ENCODE results near the gene EEIG1. TPM values are rescaled to one million over a fixed set of nuclear protein-coding genes. Genes with fewer than 3 reads are reported as not detected.

The EEIG1 gene
- total and polyA plus RNA-seq, 4 experiments from 2014 or later: 95.4 to 550 (median 361) TPM

GRCh38 chr9:127941062-127941960 is 39.5 kb downstream of the EEIG1 start:
- peaks cover 36% of the 10 kb centered on the region for H3K4me1 ChIP-seq (ENCODE audit: insufficient read depth, low read length)
- H3K27ac ChIP-seq (ENCODE audit: low read depth, low read length): no peak overlapping the region
- DNase-seq: peak in 1 of 5 donors; percentile 21
- H3K36me3 ChIP-seq (ENCODE audit: insufficient read depth, low read length): peaks cover 58% of the 10 kb centered on the region
- H3K27me3 Mint-ChIP-seq: no peaks in the 10 kb centered on the region
- no peak overlapping the region for H3K4me3 Mint-ChIP-seq
- ChIA-PET POLR2A (ENCODE audit: partially characterized antibody) (interaction anchor here (0.9 to 16.4 kb wide), 8 partner anchors 12 to 146 kb away, joined by 3 to 250 read pairs (median 16); partner anchors contain the start of gene EEIG1), CTCF (ENCODE audit: partially characterized antibody) (interaction anchor here (0.7 to 11.2 kb wide), 15 partner anchors 9 to 183 kb away, joined by 3 to 216 read pairs (median 4); partner anchors contain the start of genes EEIG1, PIP5KL1 and SLC25A25)
- H3K4me3 ChIP-seq (ENCODE audit: low read length in 2 of 2): no peak overlapping the region
- no peaks in the 10 kb centered on the region for H3K27me3 ChIP-seq (ENCODE audit: insufficient read depth, low read length)
- intact Hi-C loops (cut with micrococcal nuclease): no loop called here
- peaks cover 34 to 64% of the 10 kb centered on the region in 2 donors for H3K36me3 Mint-ChIP-seq
- peak overlapping the region in 3 of 7 donors; percentile 47 to 90 (median 84) for H3K27ac Mint-ChIP-seq
- H3K9me3 ChIP-seq (ENCODE audit: control insufficient read depth in 1 of 2, low read length in 2 of 2): no peaks in the 10 kb centered on the region
- H3K9me3 Mint-ChIP-seq: peaks cover 0 to 8% (median 0%) of the 10 kb centered on the region in 8 donors
- H3K4me1 Mint-ChIP-seq: peaks cover 24 to 58% (median 36%) of the 10 kb centered on the region in 4 donors

- Mint-ChIP-seq H3K9me3 (peaks cover 0 to 8% (median 0%) of the 10 kb centered on the region in 8 donors), H3K4me1 (peaks cover 29 to 58% (median 43%) of the 10 kb centered on the region in 4 donors), H3K4me3 (peak overlapping the region in 1 of 8 donors; percentile 0), H3K27ac (peak overlapping the region; percentile 9 to 90 (median 38)), H3K36me3 (peaks cover 38 to 59% of the 10 kb centered on the region in 2 donors), H3K27me3 (no peaks in the 10 kb centered on the region)
- peaks cover 43% of the 10 kb centered on the region for H3K4me1 ChIP-seq (ENCODE audit: insufficient read depth, low read length)
- H3K9me3 ChIP-seq (ENCODE audit: control insufficient read depth in 1 of 2, low read length in 2 of 2): no peaks in the 10 kb centered on the region
- no peak for DNase-seq
- H3K4me3 ChIP-seq (ENCODE audit: low read length in 2 of 2): no peak overlapping the region
- peaks cover 51% of the 10 kb centered on the region for H3K36me3 ChIP-seq (ENCODE audit: insufficient read depth, low read length)
- no peaks in the 10 kb centered on the region for H3K27me3 ChIP-seq (ENCODE audit: insufficient read depth, low read length)
- POLR2A ChIA-PET (ENCODE audit: partially characterized antibody): interaction anchor here (2.1 to 16.4 kb wide), 5 partner anchors 13 to 127 kb away, joined by 9 to 250 read pairs (median 39); partner anchors contain the start of genes EEIG1, NAIF1 and SLC25A25
- intact Hi-C loops (cut with micrococcal nuclease): no loop called here
- H3K27ac ChIP-seq (ENCODE audit: low read depth, low read length): no peak overlapping the region
- CTCF ChIA-PET (ENCODE audit: partially characterized antibody): interaction anchor here (0.8 to 11.2 kb wide), 6 partner anchors 8 to 95 kb away, joined by 3 to 216 read pairs (median 24); no protein-coding TSS in a partner anchor
These were observed 40.2 kb downstream of the EEIG1 start for GRCh38 chr9:127940593-127940992.

DNA sequence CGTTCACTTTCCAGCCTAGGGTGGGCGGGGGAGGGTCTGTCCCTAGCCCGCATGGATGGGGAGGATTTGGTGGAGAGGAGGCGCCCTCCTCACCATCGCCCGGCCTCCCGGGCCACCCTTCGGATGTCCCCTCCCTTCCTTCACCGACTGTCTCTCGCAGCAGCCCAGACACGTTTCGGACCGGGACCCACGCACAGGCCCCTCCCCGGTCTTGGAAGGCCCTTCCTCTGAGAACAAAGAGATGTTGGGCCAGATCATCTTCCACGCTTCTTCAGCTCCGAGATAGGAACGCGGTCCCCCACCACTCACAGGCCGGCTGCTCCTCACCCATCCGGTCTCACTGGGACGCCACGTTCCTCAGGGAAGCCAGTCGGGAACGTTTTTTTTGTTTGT is 42.5 kb downstream of the EEIG1 start:
- Mint-ChIP-seq H3K4me1 (peaks cover 24 to 52% (median 41%) of the 10 kb centered on the region in 4 donors), H3K4me3 (peak overlapping the region; percentile 24 to 88 (median 53)), H3K27ac (peak overlapping the region; percentile 57 to 90 (median 83)), H3K9me3 (peaks cover 0 to 9% (median 0%) of the 10 kb centered on the region in 8 donors), H3K36me3 (peaks cover 23 to 42% of the 10 kb centered on the region in 2 donors), H3K27me3 (no peaks in the 10 kb centered on the region)
- intact Hi-C loops (cut with micrococcal nuclease): loop anchor here (5.0 kb wide), 1 partner anchor 34 kb away; no protein-coding TSS in a partner anchor
- peak overlapping the region in 1 of 2 donors; percentile 36 for H3K4me3 ChIP-seq (ENCODE audit: low read length in 2 of 2)
- peak overlapping the region; percentile 75 for H3K27ac ChIP-seq (ENCODE audit: low read depth, low read length)
- H3K36me3 ChIP-seq (ENCODE audit: insufficient read depth, low read length): peaks cover 29% of the 10 kb centered on the region
- H3K4me1 ChIP-seq (ENCODE audit: insufficient read depth, low read length): peaks cover 41% of the 10 kb centered on the region
- H3K27me3 ChIP-seq (ENCODE audit: insufficient read depth, low read length): no peaks in the 10 kb centered on the region
- DNase-seq: peak in 1 of 5 donors; percentile 44
- ChIA-PET POLR2A (ENCODE audit: partially characterized antibody) (interaction anchor here (1.2 to 16.4 kb wide), 6 partner anchors 10 to 94 kb away, joined by 3 to 250 read pairs (median 17); partner anchors contain the start of gene EEIG1), CTCF (ENCODE audit: partially characterized antibody) (interaction anchor here (1.4 to 11.2 kb wide), 3 partner anchors 17 to 98 kb away, joined by 3 to 216 read pairs (median 109); no protein-coding TSS in a partner anchor)
- H3K9me3 ChIP-seq (ENCODE audit: control insufficient read depth in 1 of 2, low read length in 2 of 2): no peaks in the 10 kb centered on the region

DNA sequence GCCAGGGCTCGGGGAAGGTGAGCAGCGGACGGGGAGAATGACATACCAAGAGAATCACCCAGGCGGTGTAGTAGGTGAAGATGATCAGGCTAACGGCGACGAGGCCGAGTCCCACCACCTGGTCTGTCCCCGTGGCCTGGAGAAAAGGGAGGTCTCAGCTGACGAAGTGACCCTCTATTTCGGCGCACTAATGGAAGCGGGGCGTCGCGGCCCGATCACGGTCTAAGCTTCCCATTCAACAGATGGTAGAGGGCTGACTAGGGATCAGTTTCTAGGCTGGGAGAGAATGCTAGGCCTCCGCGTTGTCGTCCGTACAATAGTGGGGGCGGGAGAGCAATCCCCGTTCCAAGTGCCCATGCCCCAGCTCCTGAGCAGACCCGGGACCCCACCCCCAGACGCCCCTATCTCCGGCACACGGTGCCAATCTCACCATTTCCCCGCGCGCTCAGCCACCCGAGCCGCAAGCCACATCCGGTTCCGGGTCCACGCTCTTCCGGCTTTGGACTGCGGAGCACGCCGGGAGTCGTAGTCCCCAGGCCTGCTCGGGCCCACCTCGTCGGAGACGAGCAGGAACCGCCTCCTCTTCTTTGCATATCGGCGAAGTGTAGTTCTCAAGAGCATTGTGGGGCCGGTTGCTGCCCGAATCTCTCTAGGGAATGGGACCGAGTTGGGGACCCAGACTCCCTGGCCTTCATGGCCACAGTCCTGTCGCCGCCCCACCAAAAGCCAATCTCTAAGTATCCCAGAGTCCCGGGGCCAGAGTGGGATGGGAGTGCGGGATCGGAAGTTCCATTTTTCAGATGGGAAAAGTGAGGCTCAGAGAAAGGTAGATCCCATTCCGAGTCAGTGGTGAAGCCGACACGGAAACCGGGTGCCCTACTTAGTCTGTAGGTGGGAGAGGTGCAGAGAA is 43.1 kb downstream of the EEIG1 start, which contains the start of gene DPM2:
Gene DPM2, minus strand, starts transcription at position 467 of the 910 bp plus-strand sequence. Its CDS starts 34 bp downstream, at position 433.
- H3K27me3 ChIP-seq (ENCODE audit: insufficient read depth, low read length): no peaks in the 10 kb centered on the region
- Mint-ChIP-seq H3K27ac (peak within 1 kb of the TSS; percentile 89 to 97 (median 97)), H3K9me3 (peaks cover 0 to 7% (median 0%) of the 10 kb centered on the region in 8 donors), H3K4me3 (peak within 1 kb of the TSS; percentile 88 to 98 (median 91)), H3K27me3 (no peaks in the 10 kb centered on the region), H3K4me1 (peaks cover 23 to 53% (median 41%) of the 10 kb centered on the region in 4 donors), H3K36me3 (peaks cover 24 to 35% of the 10 kb centered on the region in 2 donors)
- peak within 1 kb of the TSS; percentile 37 to 73 for H3K4me3 ChIP-seq (ENCODE audit: low read length in 2 of 2)
- CTCF ChIA-PET (ENCODE audit: partially characterized antibody): interaction anchor here (1.0 to 11.2 kb wide), 5 partner anchors 16 to 150 kb away, joined by 3 to 216 read pairs (median 4); no protein-coding TSS in a partner anchor
- peaks cover 22% of the 10 kb centered on the region for H3K36me3 ChIP-seq (ENCODE audit: insufficient read depth, low read length)
- intact Hi-C loops (cut with micrococcal nuclease): loop anchor here (5.0 kb wide), 1 partner anchor 35 kb away; no protein-coding TSS in a partner anchor
- H3K9me3 ChIP-seq (ENCODE audit: control insufficient read depth in 1 of 2, low read length in 2 of 2): no peaks in the 10 kb centered on the region
- POLR2A ChIA-PET (ENCODE audit: partially characterized antibody): interaction anchor here (0.7 to 16.4 kb wide), 25 partner anchors 9 to 713 kb away, joined by 3 to 250 read pairs (median 3); partner anchors contain the start of genes BBLN, CDK9, EEIG1 and NAIF1
- H3K27ac ChIP-seq (ENCODE audit: low read depth, low read length): peak within 1 kb of the TSS; percentile 75
- H3K4me1 ChIP-seq (ENCODE audit: insufficient read depth, low read length): peaks cover 37% of the 10 kb centered on the region
- DNase-seq: peak; percentile 85 to 89 (median 87)

- Mint-ChIP-seq H3K4me1 (peaks cover 23 to 52% (median 41%) of the 10 kb centered on the region in 4 donors), H3K27me3 (no peaks in the 10 kb centered on the region), H3K4me3 (peak overlapping the region; percentile 88 to 98 (median 91)), H3K9me3 (peaks cover 0 to 7% (median 0%) of the 10 kb centered on the region in 8 donors), H3K27ac (peak overlapping the region; percentile 89 to 97 (median 97)), H3K36me3 (peaks cover 19 to 29% of the 10 kb centered on the region in 2 donors)
- no peaks in the 10 kb centered on the region for H3K27me3 ChIP-seq (ENCODE audit: insufficient read depth, low read length)
- H3K4me3 ChIP-seq (ENCODE audit: low read length in 2 of 2): peak overlapping the region; percentile 37 to 73
- H3K27ac ChIP-seq (ENCODE audit: low read depth, low read length): peak overlapping the region; percentile 75
- no peaks in the 10 kb centered on the region for H3K9me3 ChIP-seq (ENCODE audit: control insufficient read depth in 1 of 2, low read length in 2 of 2)
- ChIA-PET POLR2A (ENCODE audit: partially characterized antibody) (interaction anchor here (0.7 to 16.4 kb wide), 24 partner anchors 9 to 713 kb away, joined by 3 to 250 read pairs (median 3); partner anchors contain the start of genes BBLN, CDK9, EEIG1 and NAIF1), CTCF (ENCODE audit: partially characterized antibody) (interaction anchor here (1.0 to 11.2 kb wide), 5 partner anchors 15 to 150 kb away, joined by 3 to 216 read pairs (median 4); no protein-coding TSS in a partner anchor)
- intact Hi-C loops (cut with micrococcal nuclease): loop anchor here (5.0 kb wide), 1 partner anchor 35 kb away; no protein-coding TSS in a partner anchor
- no peak for DNase-seq
- H3K4me1 ChIP-seq (ENCODE audit: insufficient read depth, low read length): peaks cover 37% of the 10 kb centered on the region
- H3K36me3 ChIP-seq (ENCODE audit: insufficient read depth, low read length): peaks cover 16% of the 10 kb centered on the region
These were observed 43.8 kb downstream of the EEIG1 start for GRCh38 chr9:127937056-127937387.

Data from CD4-positive, alpha-beta memory T cell (primary cell).